ENCODE data around the gene CHRM4. TPM values are rescaled to one million over a fixed set of nuclear protein-coding genes. Genes with fewer than 3 reads are reported as not detected.

Gene CHRM4
- total RNA-seq = under 1 TPM; 0.42 to 0.49 TPM

GRCh38 chr11:46391578-46392420, at the start of gene CHRM4:
Gene CHRM4 (minus strand): TSS chr11:46391776. CDS start chr11:46386557, 5,219 bp downstream.
- Histone ChIP-seq H3K27me3 (peaks cover 57% of the 10 kb centered on the region), H3K4me3 (peak within 1 kb of the TSS; percentile 40), H3K9me3 (no peaks in the 10 kb centered on the region), H3K27ac (no peak within 1 kb of the TSS), H3K9ac (ENCODE audit: low read depth in 2 of 2, low read length in 2 of 2) (no peak within 1 kb of the TSS), H3K4me1 (peaks cover 16% of the 10 kb centered on the region), H3K36me3 (no peaks in the 10 kb centered on the region)
- intact Hi-C loops (cut with DNase I) = loop anchor here (2.0 kb wide), 1 partner anchor 145 kb away; no protein-coding TSS in a partner anchor
- TF ChIP-seq, protein P1, sequence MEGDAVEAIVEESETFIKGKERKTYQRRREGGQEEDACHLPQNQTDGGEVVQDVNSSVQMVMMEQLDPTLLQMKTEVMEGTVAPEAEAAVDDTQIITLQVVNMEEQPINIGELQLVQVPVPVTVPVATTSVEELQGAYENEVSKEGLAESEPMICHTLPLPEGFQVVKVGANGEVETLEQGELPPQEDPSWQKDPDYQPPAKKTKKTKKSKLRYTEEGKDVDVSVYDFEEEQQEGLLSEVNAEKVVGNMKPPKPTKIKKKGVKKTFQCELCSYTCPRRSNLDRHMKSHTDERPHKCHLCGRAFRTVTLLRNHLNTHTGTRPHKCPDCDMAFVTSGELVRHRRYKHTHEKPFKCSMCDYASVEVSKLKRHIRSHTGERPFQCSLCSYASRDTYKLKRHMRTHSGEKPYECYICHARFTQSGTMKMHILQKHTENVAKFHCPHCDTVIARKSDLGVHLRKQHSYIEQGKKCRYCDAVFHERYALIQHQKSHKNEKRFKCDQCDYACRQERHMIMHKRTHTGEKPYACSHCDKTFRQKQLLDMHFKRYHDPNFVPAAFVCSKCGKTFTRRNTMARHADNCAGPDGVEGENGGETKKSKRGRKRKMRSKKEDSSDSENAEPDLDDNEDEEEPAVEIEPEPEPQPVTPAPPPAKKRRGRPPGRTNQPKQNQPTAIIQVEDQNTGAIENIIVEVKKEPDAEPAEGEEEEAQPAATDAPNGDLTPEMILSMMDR (IDR thresholded peaks at IDR 0.05) = no peak
- DNase-seq = no peak

GRCh38 chr11:46438211-46438610, 46.6 kb upstream of the CHRM4 start:
- no peaks in the 10 kb centered on the region for H3K9me3 ChIP-seq
- no peak overlapping the region for H3K4me3 ChIP-seq
- TF ChIP-seq, protein P1 (IDR thresholded peaks at IDR 0.05) = no peak
- intact Hi-C loops (cut with DNase I) = no loop called here
- no peaks in the 10 kb centered on the region for H3K36me3 ChIP-seq
- no peaks in the 10 kb centered on the region for H3K4me1 ChIP-seq
- H3K27me3 ChIP-seq = no peaks in the 10 kb centered on the region
- no peak overlapping the region for H3K27ac ChIP-seq
- H3K9ac ChIP-seq (ENCODE audit: low read depth in 2 of 2, low read length in 2 of 2) = no peak overlapping the region
- DNase-seq = no peak

- no peaks in the 10 kb centered on the region for H3K36me3 ChIP-seq
- no peaks in the 10 kb centered on the region for H3K4me1 ChIP-seq
- intact Hi-C loops (cut with DNase I) = no loop called here
- no peak overlapping the region for H3K4me3 ChIP-seq
- no peaks in the 10 kb centered on the region for H3K27me3 ChIP-seq
- no peak overlapping the region for H3K9ac ChIP-seq (ENCODE audit: low read depth in 2 of 2, low read length in 2 of 2)
- TF ChIP-seq, protein P1 (IDR thresholded peaks at IDR 0.05) = no peak
- H3K9me3 ChIP-seq = no peaks in the 10 kb centered on the region
- no peak for DNase-seq
- H3K27ac ChIP-seq = no peak overlapping the region
Observed at GRCh38 chr11:46437122-46437689, 45.6 kb upstream of the CHRM4 start.

DNA sequence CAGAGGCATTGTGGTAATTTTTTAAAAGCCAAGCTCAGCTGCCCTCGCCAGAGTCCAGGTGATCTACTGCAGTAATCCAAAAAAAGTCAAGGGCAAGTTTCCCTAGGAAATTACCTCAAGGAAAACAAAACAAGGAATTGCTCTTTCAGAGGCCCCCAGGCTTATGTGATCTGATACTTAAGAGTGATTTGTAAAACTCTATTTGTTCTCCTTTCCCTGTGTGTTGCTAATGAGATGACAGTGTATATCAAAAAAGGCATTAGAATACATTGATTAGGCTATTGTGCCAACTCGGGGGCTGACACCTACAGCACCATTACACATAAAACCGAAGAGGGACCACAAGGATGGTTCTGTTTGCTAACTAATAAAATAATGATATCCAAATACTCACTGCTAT, 44.5 kb upstream of the CHRM4 start:
- Histone ChIP-seq H3K9me3 (no peaks in the 10 kb centered on the region), H3K9ac (ENCODE audit: low read depth in 2 of 2, low read length in 2 of 2) (no peak overlapping the region), H3K27me3 (no peaks in the 10 kb centered on the region), H3K27ac (no peak overlapping the region), H3K36me3 (no peaks in the 10 kb centered on the region), H3K4me1 (no peaks in the 10 kb centered on the region), H3K4me3 (no peak overlapping the region)
- TF ChIP-seq, protein P1 (IDR thresholded peaks at IDR 0.05) = no peak
- DNase-seq = no peak
- intact Hi-C loops (cut with DNase I) = no loop called here

DNA sequence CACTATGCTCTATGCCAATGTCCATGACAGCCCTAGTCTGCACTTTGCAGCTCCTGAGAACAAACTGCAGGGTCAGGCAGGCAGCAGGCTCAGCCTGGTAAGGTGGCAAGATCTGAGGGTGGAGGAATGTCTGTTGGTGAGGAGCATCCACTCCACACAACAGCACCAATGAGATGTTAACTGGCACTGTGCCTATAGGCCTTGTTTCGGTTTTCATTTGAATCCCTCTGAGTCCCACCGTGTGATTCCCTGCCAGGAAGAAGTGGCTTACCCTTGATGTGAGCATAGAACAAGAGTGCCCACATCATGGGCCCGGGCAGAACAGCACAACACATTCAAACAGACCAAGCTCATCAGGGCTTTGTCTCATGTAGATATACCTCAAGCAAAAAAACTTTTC, 44.1 kb upstream of the CHRM4 start:
- H3K4me3 ChIP-seq = no peak overlapping the region
- no peak for DNase-seq
- no peak overlapping the region for H3K27ac ChIP-seq
- no peak overlapping the region for H3K9ac ChIP-seq (ENCODE audit: low read depth in 2 of 2, low read length in 2 of 2)
- intact Hi-C loops (cut with DNase I) = no loop called here
- no peaks in the 10 kb centered on the region for H3K36me3 ChIP-seq
- TF ChIP-seq, protein P1 (IDR thresholded peaks at IDR 0.05) = no peak
- H3K27me3 ChIP-seq = no peaks in the 10 kb centered on the region
- H3K4me1 ChIP-seq = no peaks in the 10 kb centered on the region
- no peaks in the 10 kb centered on the region for H3K9me3 ChIP-seq

Data from colonic mucosa (tissue), 4 donors.